ENCODE results near the gene ARMC12.

GRCh38 chr6:35778437-35778836 is 41.6 kb downstream of the ARMC12 start:
- TF ChIP-seq CTCF (IDR thresholded peaks at IDR 0.05) (no peak), FOXP4 (CRISPR knock-in tag; IDR thresholded peaks at IDR 0.05) (no peak), E2F4 (CRISPR knock-in tag; IDR thresholded peaks at IDR 0.05; ENCODE audit: borderline replicate concordance, low read depth) (no peak), ZNF138 (CRISPR knock-in tag; conservative IDR thresholded peaks at IDR 0.05) (no peak), NR2C2 (CRISPR knock-in tag; IDR thresholded peaks at IDR 0.05) (no peak), SP1 (CRISPR knock-in tag; conservative IDR thresholded peaks at IDR 0.05) (no peak), MAX (CRISPR knock-in tag; IDR thresholded peaks at IDR 0.05) (no peak), ATF2 (CRISPR knock-in tag; IDR thresholded peaks at IDR 0.05; ENCODE audit: borderline replicate concordance, low read depth) (no peak), CREB1 (CRISPR knock-in tag; IDR thresholded peaks at IDR 0.05) (no peak), GABPB1 (CRISPR knock-in tag; IDR thresholded peaks at IDR 0.05) (no peak), USF1 (CRISPR knock-in tag; IDR thresholded peaks at IDR 0.05) (no peak)
